Measurements from ENCODE around the gene HCFC1R1.

The HCFC1R1 gene

DNA sequence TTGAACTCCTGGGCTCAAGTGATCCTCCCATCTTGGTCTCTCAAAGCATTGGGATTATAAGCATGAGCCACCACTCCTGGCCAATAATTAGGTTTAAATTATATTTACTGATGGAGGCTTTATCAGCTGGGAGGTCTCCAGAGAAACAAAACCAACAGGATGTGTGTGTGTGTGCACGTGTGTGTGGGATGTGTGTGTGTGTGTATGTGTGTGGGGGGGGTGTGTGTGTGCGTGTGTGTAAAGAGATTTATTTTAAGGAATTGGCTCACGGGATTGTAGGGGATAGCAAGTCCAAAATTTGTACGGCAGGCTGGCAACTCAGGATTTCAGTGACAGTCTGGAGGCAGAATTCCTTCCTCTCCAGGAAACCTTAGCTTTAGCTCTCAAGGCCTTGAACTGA lies 27.3 kb upstream of the HCFC1R1 start:
- Histone ChIP-seq H3K36me3 (ENCODE audit: control insufficient read depth in 2 of 2, insufficient read depth in 1 of 2, low read length in 2 of 2) (peaks cover 0 to 17% of the 10 kb centered on the region in 2 experiments; a peak in 1 of 3 replicates), H3K4me3 (ENCODE audit: low read depth, low read length) (no peak overlapping the region), H3K9me3 (ENCODE audit: control insufficient read depth, insufficient read depth, low read depth, low read length) (no peaks in the 10 kb centered on the region), H3K4me1 (ENCODE audit: control insufficient read depth, insufficient read depth, low read length) (no peaks in the 10 kb centered on the region), H3K27ac (ENCODE audit: extremely low read depth, low read depth, low read length) (no peak overlapping the region)
- ChIA-PET POLR2A (interaction anchor here (1.2 kb wide), 2 partner anchors 16 to 20 kb away, joined by 3 to 5 read pairs; no protein-coding TSS in a partner anchor), CTCF (interaction anchor here (1.2 to 2.5 kb wide), 4 partner anchors 8 to 32 kb away, joined by 3 to 10 read pairs (median 5); no protein-coding TSS in a partner anchor)
- TF ChIP-seq ZBTB7A (tag by site-specific recombination; IDR thresholded peaks at IDR 0.05; ENCODE audit: low read depth) (no peak), ZNF629 (tag by site-specific recombination; IDR thresholded peaks at IDR 0.05) (no peak), ZNF175 (tag by site-specific recombination; IDR thresholded peaks at IDR 0.05) (no peak), ZFHX2 (tag by site-specific recombination; conservative IDR thresholded peaks at IDR 0.05) (peak; percentile 82), ZXDB (tag by site-specific recombination; IDR thresholded peaks at IDR 0.05) (no peak), ZNF157 (tag by site-specific recombination; IDR thresholded peaks at IDR 0.05) (0 out of 2 replicates have a peak, but pooled peaks have one; percentile 15), EGR2 (tag by site-specific recombination; IDR thresholded peaks at IDR 0.05; ENCODE audit: low read depth) (peak; percentile 87), ZNF600 (tag by site-specific recombination; IDR thresholded peaks at IDR 0.05) (0 out of 2 replicates have a peak, but pooled peaks have one; percentile 14), ZNF133 (tag by site-specific recombination; IDR thresholded peaks at IDR 0.05) (no peak), ZNF398 (tag by site-specific recombination; IDR thresholded peaks at IDR 0.05) (peak; percentile 46; the same call in 1 of the 2 replicates)
- TF ChIP-seq, protein P1, sequence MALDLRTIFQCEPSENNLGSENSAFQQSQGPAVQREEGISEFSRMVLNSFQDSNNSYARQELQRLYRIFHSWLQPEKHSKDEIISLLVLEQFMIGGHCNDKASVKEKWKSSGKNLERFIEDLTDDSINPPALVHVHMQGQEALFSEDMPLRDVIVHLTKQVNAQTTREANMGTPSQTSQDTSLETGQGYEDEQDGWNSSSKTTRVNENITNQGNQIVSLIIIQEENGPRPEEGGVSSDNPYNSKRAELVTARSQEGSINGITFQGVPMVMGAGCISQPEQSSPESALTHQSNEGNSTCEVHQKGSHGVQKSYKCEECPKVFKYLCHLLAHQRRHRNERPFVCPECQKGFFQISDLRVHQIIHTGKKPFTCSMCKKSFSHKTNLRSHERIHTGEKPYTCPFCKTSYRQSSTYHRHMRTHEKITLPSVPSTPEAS (tag by site-specific recombination; IDR thresholded peaks at IDR 0.05) = peak; percentile 89

GRCh38 chr16:3050487-3050886 lies 26.7 kb upstream of the HCFC1R1 start:
- no peak overlapping the region for H3K27ac ChIP-seq (ENCODE audit: extremely low read depth, low read depth, low read length)

DNA sequence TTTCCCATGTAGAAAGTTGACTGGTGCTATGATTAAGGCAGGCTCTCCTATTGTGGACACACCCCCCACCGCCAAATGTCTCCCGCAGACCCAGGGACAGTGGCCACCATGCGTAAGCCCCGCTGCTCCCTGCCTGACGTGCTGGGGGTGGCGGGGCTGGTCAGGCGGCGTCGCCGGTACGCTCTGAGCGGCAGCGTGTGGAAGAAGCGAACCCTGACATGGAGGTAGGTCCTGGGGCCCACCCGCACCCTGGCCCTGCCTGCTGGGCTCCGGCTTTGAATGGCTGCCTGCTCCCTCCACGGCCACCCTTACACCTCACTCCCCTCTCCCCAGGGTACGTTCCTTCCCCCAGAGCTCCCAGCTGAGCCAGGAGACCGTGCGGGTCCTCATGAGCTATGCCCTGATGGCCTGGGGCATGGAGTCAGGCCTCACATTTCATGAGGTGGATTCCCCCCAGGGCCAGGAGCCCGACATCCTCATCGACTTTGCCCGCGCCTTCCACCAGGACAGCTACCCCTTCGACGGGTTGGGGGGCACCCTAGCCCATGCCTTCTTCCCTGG lies 26.3 kb upstream of the HCFC1R1 start:
- no peak for TF ChIP-seq RBAK (tag by site-specific recombination; IDR thresholded peaks at IDR 0.05)
- 0 out of 2 replicates have a peak, but pooled peaks have one; percentile 57 for TF ChIP-seq ZNF449 (tag by site-specific recombination; IDR thresholded peaks at IDR 0.05)
- POLR2A ChIA-PET = interaction anchor here (1.1 to 1.2 kb wide), 2 partner anchors 9 to 18 kb away, joined by 3 read pairs; no protein-coding TSS in a partner anchor
- Histone ChIP-seq H3K9me3 (ENCODE audit: control insufficient read depth, insufficient read depth, low read depth, low read length) (no peaks in the 10 kb centered on the region), H3K4me1 (ENCODE audit: control insufficient read depth, insufficient read depth, low read length) (no peaks in the 10 kb centered on the region), H3K4me3 (ENCODE audit: low read depth, low read length) (no peak overlapping the region), H3K36me3 (ENCODE audit: control insufficient read depth in 2 of 2, insufficient read depth in 1 of 2, low read length in 2 of 2) (peaks cover 0 to 10% of the 10 kb centered on the region in 2 experiments; a peak in 1 of 3 replicates), H3K27ac (ENCODE audit: extremely low read depth, low read depth, low read length) (no peak overlapping the region)
- CTCF ChIA-PET = interaction anchor here (1.2 to 2.5 kb wide), 4 partner anchors 9 to 31 kb away, joined by 3 to 10 read pairs (median 5); no protein-coding TSS in a partner anchor

More at GRCh38 chr16:3050487-3050886, 26.7 kb upstream of the HCFC1R1 start:
- H3K9me3 ChIP-seq (ENCODE audit: control insufficient read depth, insufficient read depth, low read depth, low read length) = no peaks in the 10 kb centered on the region
- no peaks in the 10 kb centered on the region for H3K4me1 ChIP-seq (ENCODE audit: control insufficient read depth, insufficient read depth, low read length)
- TF ChIP-seq ZNF138 (tag by site-specific recombination; IDR thresholded peaks at IDR 0.05; ENCODE audit: borderline replicate concordance) = no peak
- TF ChIP-seq ZNF514 (tag by site-specific recombination; IDR thresholded peaks at IDR 0.05) = no peak
- TF ChIP-seq ZNF423 (tag by site-specific recombination; IDR thresholded peaks at IDR 0.05) = no peak
- TF ChIP-seq SP7 (tag by site-specific recombination; IDR thresholded peaks at IDR 0.05) = no peak
- no peak for TF ChIP-seq ZNF202 (tag by site-specific recombination; IDR thresholded peaks at IDR 0.05; ENCODE audit: borderline replicate concordance)
- no peak for TF ChIP-seq ZNF548 (tag by site-specific recombination; IDR thresholded peaks at IDR 0.05)
- no peak for TF ChIP-seq ZNF776 (tag by site-specific recombination; IDR thresholded peaks at IDR 0.05; ENCODE audit: borderline replicate concordance)
- TF ChIP-seq ZNF777 (tag by site-specific recombination; IDR thresholded peaks at IDR 0.05; ENCODE audit: borderline replicate concordance) = no peak
- TF ChIP-seq ZNF664 (tag by site-specific recombination; IDR thresholded peaks at IDR 0.05) = no peak
- TF ChIP-seq, protein P2, sequence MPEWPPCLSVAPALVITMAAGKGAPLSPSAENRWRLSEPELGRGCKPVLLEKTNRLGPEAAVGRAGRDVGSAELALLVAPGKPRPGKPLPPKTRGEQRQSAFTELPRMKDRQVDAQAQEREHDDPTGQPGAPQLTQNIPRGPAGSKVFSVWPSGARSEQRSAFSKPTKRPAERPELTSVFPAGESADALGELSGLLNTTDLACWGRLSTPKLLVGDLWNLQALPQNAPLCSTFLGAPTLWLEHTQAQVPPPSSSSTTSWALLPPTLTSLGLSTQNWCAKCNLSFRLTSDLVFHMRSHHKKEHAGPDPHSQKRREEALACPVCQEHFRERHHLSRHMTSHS (tag by site-specific recombination; IDR thresholded peaks at IDR 0.05) = no peak
- TF ChIP-seq SCRT1 (tag by site-specific recombination; IDR thresholded peaks at IDR 0.05; ENCODE audit: borderline replicate concordance) = no peak
- ChIA-PET POLR2A (interaction anchor here (1.1 kb wide), 1 partner anchor 8 kb away, joined by 3 read pairs; no protein-coding TSS in a partner anchor), CTCF (interaction anchor here (1.2 to 2.5 kb wide), 4 partner anchors 8 to 32 kb away, joined by 3 to 10 read pairs (median 5); no protein-coding TSS in a partner anchor)
- no peak overlapping the region for H3K4me3 ChIP-seq (ENCODE audit: low read depth, low read length)
- peaks cover 0 to 15% of the 10 kb centered on the region in 2 experiments; a peak in 1 of 3 replicates for H3K36me3 ChIP-seq (ENCODE audit: control insufficient read depth in 2 of 2, insufficient read depth in 1 of 2, low read length in 2 of 2)

Data from HEK293 (cell line).